Retinal pigment epithelial cell (primary cell): Measurements from ENCODE around the gene MSI2.

Experiments
- DNase-seq: peaks from one replicate; pipeline ENCODE4 v3.0.0-alpha.2; 2010; ENCODE audit warnings: low read depth
- H3K4me3 ChIP-seq: 2 replicates; pipeline ENCODE4 v1.5.1; 2011; ENCODE audit warnings: mild to moderate bottlenecking, low read length, control low read depth, moderate library complexity
- TF ChIP-seq, protein P1 (sequence below): conservative IDR thresholded peaks from 2 replicates; pipeline ENCODE4 v1.5.1; 2011; ENCODE audit warnings: low read depth, low read length, control low read depth, inconsistent platforms

MSI2 gene

GRCh38 chr17:57524839-57525568 lies 268.7 kb downstream of the MSI2 start:
- no peak for DNase-seq
- TF ChIP-seq, protein P1, sequence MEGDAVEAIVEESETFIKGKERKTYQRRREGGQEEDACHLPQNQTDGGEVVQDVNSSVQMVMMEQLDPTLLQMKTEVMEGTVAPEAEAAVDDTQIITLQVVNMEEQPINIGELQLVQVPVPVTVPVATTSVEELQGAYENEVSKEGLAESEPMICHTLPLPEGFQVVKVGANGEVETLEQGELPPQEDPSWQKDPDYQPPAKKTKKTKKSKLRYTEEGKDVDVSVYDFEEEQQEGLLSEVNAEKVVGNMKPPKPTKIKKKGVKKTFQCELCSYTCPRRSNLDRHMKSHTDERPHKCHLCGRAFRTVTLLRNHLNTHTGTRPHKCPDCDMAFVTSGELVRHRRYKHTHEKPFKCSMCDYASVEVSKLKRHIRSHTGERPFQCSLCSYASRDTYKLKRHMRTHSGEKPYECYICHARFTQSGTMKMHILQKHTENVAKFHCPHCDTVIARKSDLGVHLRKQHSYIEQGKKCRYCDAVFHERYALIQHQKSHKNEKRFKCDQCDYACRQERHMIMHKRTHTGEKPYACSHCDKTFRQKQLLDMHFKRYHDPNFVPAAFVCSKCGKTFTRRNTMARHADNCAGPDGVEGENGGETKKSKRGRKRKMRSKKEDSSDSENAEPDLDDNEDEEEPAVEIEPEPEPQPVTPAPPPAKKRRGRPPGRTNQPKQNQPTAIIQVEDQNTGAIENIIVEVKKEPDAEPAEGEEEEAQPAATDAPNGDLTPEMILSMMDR = no peak
- H3K4me3 ChIP-seq = no peak overlapping the region

DNA sequence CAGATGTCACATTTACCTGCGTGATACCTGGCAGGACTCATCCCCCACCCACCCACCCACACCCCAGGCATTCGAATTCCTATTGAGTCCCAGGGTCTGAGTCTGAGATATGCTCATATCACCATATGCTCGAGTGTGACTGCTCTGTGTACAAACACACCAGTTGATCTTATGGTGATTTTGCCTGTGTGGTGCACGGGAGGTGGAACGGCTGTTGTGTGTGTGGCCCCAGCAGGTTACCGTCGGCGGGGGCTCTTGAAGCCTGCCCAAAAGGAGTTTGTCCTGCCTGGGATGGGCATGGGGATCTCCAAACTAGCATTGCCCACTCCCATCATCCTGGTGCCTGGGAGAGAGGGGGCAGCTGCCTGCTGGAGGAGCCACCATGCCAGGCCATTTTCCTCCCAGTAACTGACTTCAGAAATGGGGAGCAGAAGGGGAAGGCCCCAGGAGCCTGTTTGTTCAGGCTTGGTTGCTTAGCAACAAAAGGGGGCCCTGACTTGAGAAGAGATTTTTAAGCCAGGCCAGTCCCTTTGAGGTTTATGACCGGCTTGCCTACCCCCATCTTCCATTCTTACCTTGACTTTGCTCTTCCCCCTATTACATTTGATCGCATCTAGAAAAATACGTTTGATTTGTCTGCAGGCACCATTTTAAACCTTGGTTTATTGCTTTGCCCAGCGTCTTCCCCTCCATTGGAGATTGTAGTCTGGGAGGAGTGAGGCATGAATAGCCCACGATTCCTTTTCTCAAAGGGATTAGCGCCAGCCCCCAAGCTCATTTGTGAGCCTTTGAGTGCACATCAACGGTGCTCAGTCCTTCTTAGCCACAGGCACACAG lies 271.1 kb downstream of the MSI2 start:
- TF ChIP-seq, protein P1 = no peak
- DNase-seq = no peak
- no peak overlapping the region for H3K4me3 ChIP-seq

- TF ChIP-seq, protein P1 = no peak
- no peak for DNase-seq
- H3K4me3 ChIP-seq = no peak overlapping the region
Observed at GRCh38 chr17:57528058-57528451, 271.7 kb downstream of the MSI2 start.

DNA sequence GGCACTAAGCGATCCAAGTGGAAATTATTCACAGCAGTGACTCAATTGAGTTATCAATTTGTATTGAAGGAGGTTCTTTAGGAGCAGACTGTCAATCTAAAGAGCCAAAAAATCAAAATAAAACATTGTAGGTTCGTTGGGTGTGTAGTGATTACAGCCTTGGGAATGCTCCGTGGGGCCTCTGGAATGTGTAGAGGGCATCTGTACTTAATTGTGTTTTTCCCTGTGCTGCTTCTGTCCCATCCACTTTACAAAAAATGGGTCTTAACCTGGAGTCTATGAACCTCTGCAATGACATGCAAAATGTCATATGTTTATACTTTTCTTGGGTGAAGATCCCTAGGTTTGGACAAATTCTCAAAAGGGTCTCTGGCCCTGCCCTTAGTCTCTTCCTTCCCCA lies 273.7 kb downstream of the MSI2 start:
- no peak overlapping the region for H3K4me3 ChIP-seq
- TF ChIP-seq, protein P1 = no peak
- no peak for DNase-seq

DNA sequence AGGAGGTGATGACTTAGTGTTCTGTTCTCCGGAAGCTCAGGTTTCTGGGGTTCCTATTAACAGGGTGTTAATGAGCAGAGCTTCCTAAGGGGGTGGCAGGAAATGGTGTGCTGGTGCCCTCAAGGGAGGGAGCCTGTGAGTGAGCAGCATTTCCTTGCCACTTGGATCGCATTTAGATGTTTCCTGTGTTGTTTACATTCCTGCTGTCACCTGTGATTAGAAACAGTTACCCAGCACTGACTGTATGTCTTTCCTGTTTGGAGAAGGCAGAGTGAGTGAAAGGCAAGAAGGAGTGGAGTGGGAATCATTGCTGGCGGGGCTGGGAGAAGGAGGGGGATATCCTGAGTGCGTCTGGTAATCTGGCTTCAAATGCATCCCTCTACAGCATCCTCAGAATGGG lies 274.2 kb downstream of the MSI2 start:
- H3K4me3 ChIP-seq = no peak overlapping the region
- DNase-seq = no peak
- TF ChIP-seq, protein P1 = no peak

- no peak for DNase-seq
- TF ChIP-seq, protein P1 = no peak
- no peak overlapping the region for H3K4me3 ChIP-seq
Observed at GRCh38 chr17:57531078-57531477, 274.8 kb downstream of the MSI2 start.
